ENCODE data around the gene NEGR1. TPM values are rescaled to one million over a fixed set of nuclear protein-coding genes. Genes with fewer than 3 reads are reported as not detected.

Gene NEGR1
- polyA plus RNA-seq (ENCODE audit: insufficient read length in 4 of 4): 1 to 10 TPM; 3.5 to 5.2 (median 4.1) TPM

DNA sequence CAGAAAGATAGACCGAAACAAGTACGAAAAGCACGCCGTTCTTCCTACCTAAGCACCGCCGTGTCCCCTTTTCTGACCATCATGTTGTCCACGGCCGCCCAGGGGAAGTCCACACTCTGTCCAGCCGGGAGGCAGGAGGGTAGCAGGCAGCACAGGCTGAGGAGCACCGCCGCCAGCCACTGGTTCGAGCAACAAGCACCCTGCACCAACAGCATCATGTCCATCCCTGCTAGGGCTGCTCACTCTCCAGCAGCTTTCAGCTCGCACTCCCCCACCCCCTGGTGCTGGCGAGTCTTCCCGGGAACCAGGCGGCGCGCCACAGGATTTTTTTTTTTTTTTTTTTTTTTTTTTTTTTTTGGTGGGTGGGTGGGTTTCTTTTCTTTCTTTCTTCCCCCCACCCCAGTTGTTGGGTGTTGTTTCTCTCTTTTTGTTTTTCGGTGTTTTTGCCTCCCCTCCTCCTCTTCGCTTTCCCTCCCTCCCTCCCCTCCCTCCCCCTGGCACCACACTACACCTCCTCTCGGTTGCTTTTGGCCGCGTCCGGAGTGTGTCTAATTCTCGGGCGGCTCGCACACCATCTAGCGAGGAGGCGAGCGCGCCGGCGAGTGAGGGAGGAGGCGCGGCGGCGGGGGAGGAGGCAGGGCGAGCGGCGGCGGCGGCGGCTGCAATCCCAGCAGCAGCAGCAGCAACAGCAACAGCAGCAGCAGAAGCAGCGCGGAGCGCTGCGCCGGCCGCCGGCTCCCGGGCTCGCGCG is at the start of gene NEGR1:
Gene NEGR1 (minus strand): TSS at position 269 of the 751 bp plus-strand sequence.
- peak; percentile 62 to 67 (median 64) for DNase-seq (ENCODE audit: low read depth in 4 of 4, low spot score in 3 of 4)

DNA sequence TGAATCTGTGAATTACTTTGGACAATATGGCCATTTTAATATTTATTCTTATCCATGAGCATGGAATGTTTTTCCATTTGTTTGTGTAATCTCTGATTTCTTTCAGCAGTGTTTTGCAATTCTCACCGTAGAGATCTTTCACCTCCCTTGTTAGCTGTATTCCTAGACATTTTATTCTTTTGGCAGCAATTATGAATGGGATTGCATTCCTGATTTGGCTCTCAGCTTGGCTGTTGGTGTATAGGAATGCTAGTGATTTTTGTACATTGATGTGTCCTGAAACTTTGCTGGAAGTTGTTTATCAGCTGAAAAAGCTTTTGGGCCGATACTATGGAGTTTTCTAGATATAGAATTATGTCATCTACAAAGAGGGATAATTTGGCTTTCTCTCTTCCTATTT is 44.2 kb upstream of the NEGR1 start:
- DNase-seq (ENCODE audit: low read depth in 4 of 4, low spot score in 3 of 4): no peak

DNA sequence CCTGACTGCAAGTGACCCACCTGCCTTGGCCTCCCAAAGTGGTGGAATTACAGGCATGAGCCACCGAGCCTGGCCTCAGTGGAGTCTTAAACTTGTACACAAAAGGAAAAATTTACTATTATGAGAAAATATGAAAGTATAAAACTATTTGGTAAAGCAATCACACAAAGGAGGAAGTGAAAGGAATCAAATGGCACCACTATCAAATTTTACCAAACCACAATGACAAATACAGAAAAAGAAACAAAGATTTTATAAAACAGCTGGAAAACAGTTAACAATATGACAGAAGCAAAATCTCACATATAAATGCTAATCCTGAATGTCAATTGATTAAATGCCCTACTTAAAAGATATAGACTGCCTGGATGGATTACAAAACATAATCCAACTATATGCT is 42.1 kb upstream of the NEGR1 start:
- DNase-seq (ENCODE audit: low read depth in 4 of 4, low spot score in 3 of 4): no peak

DNA sequence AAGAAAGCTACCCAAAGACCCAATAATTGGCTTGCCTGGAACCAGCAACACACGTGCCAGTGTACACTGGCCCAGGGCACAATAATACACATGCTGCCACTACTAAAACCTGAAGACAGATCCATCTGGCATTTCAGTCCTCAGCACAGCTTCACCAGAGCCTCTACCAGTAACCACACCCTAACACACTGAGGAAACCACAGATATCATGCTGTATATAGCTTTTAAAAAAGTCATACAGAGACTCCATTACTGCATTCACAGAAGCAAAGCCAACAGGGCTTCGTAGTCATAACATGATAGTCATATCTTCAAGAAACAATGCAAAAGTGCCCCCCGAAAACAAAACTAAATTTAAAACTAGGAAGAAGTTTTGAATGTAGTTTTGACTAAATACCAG is 40.6 kb upstream of the NEGR1 start:
- no peak for DNase-seq (ENCODE audit: low read depth in 4 of 4, low spot score in 3 of 4)

DNA sequence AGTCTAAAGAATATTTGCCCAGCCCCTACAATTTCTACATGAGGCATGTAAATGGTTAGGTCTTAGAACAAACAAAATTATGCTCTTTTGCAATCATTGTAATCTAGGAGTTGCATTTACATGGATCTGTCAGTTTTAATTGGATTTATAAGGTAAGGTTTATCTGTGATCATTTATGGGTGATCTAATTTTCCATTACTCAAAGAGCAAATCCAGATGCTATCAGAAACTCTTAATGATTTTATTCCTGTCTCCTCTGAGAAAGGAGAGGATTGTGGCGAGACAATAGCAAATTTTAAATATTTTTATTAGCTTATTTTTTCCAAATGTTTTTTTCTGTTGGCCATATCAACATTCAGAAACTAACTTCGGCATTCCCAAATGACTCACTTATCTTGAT is 14.2 kb upstream of the NEGR1 start:
- no peak for DNase-seq (ENCODE audit: low read depth in 4 of 4, low spot score in 3 of 4)

DNA sequence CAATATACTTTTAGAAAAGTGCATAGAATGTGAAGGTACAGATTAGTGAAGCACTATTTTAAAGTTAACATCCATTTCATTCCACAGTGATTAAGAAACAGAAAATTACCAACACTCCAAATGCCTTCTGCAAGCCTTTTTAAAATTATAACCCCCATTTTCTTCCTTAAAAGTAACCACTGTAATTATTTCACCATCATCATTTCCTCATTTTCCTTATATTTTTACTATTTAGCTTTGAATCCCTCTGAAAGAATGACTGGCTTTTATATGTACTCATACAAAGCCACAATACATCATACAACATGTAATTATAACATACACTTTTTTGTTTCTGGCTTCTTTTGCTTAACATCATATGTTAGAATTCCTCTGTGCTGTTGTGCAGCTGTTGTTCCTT is 6.5 kb upstream of the NEGR1 start:
- DNase-seq (ENCODE audit: low read depth in 4 of 4, low spot score in 3 of 4): no peak

DNA sequence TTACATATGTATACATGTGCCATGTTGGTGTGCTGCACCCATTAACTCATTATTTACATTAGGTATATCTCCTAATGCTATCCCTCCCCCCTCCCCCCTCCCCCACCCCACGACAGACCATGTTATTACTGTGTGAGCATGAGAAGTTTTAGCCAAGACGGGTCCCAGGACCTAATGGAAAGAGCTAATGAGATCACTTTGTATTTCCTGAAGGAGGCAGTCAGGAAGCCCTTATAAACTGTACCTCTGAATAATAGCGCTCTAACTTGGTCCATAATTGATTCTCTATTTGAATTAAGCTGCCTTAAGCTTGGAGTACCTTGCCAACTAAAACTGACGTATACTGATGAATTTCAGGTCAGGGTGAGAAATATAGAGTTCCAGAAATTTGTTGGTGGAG is 4.1 kb upstream of the NEGR1 start:
- no peak for DNase-seq (ENCODE audit: low read depth in 4 of 4, low spot score in 3 of 4)

DNA sequence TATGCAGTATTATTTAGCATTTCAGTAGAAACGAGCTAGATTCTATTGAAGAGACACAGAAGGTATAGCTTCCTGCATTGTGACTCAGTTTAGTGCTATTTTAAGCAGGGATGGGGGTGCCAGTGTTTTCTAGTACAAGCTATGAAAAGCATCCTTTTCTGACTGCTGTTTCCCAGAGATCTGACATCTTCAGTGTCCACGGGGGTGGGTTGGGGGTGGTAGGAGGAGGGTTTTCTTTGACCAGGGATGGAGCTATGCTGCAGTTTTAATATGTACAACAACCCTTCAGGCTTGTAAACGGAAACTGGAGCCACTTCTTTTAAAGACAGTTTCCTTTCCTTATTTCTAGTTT is 2.7 kb upstream of the NEGR1 start:
- peak in 1 of 4 donors; percentile 4 for DNase-seq (ENCODE audit: low read depth in 4 of 4, low spot score in 3 of 4)

DNA sequence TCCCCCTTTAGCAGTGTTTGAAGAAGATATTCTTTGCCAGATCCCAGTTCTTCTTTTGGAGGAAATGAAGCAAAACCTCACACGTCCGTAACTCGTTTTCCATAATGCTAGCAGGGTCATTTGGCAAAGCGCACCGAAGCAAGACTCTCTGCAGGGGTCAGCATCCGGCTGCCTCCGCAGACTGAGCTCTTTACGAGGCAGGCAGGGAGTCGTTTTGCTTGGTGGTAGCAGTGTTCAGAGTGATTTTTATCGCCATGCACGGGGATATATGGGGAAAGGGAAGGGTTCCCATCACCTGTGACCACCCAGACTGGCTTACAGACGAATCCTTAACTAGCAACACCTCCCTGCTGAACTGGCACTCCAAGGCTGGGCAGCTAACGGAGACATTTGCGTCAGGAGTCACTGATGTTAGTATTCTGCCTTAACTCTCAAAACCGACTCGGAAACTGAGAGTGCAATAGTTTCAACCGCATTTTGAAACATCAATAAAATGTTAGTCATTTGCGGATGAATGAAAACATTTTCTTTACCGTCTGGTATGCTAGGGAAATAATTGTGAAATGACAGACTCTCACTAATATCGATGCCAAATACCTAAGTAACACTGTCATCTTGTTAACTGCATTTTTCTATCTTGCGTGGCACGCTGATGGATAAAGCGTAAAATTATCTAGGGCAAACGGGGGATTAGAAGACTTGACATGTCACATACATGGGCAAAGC is 2.2 kb upstream of the NEGR1 start:
- DNase-seq (ENCODE audit: low read depth in 4 of 4, low spot score in 3 of 4): peak; percentile 28 to 52 (median 40)

DNA sequence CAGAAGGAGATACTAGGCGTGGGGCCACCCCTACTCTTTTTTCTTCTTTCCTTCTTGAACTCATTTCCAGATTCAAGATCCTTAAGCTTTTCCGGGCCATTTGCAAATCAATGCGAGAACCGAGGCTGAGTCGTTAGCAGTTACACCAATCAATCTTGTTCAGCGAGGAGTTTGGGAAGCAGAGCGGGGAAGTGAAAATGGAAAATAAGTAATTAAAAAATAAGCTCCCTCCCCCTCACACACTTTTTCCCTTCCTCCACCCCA is 1.7 kb upstream of the NEGR1 start:
- peak in 1 of 4 donors; percentile 29 for DNase-seq (ENCODE audit: low read depth in 4 of 4, low spot score in 3 of 4)

DNA sequence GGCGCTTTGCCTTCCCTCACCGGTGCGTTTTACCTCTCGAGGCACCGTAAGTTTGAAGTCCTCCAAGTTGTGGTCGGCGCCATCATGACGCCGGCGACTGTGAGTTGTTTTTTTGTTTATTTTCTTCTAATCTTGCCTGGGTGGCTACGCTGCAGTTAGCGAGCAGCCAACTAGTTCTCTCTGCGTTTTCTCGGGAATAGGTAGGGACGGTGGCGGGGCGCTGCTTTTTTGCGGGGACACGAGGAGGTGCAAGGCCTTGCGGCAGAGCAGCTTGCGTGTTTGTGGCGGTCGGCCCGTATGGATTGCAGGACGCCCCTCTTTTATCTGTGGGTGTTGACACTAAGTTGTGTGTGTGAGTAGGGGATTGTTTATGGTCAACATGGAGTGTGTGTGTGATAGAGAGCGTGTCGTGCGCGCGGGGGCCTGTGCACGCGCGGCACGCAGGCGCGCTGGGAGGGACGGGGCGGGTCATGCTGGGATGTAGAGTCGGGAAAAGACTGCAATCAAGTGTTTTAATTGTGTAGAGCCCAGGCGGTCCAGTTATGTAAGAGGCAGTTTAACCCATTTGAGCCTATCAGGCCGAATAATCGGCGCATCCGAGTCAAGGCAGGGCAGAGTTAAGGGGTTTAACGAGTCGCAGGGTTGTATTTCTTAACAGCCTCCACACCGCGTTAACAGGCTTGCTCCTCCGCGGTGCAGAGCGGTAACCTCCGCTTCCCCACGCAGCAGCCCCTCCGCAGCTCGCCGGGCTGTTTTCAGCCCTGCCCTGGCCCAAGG is 1.2 kb upstream of the NEGR1 start:
- peak; percentile 49 to 66 (median 58) for DNase-seq (ENCODE audit: low read depth in 4 of 4, low spot score in 3 of 4)

DNA sequence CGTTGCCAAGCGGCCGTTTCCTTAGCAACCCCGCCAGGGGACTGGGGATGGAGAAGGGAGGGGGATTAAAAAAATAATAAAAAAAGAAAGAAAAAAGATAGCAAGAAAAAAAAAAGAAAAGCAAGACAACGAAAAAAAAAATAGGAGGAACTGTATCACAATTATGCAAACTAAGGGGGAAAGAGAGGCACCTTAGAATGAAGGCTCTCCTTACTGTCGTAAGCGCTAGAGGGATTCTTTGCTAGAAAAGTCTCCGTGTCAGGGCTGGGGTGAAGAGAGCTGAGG is 625 bp upstream of the NEGR1 start:
- DNase-seq (ENCODE audit: low read depth in 4 of 4, low spot score in 3 of 4): no peak

DNA sequence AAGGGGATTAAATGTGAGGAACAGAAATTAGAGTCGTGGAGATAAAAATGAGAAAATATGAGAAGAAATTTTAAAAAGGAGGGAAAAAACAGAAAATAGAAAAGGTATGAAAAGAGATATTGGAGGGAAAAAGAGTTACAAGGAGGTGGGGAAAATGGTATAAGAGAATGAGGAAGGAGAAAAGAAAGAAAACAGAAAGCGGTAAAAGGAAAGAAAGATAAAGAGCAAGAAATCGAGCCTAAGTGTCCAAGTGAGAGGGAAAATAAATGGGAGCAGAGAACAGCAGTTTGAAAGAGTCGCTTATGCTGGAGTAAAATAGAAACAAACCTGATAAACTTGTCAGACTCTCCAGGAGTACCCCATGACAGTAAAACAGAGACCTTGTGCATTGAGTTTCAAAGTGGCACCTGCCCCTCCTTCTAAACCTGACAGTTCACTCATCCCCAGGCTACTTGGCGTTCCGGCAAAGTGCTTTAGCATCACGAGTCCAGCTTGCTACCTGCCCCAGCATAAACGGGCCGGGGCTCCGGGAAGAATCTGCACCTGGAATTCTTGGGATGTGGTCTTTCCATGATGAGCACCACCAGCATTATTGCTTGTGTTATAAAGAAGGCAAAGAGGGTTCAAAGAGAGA is 585 bp downstream of the NEGR1 start:
- peak in 1 of 4 donors; percentile 1 for DNase-seq (ENCODE audit: low read depth in 4 of 4, low spot score in 3 of 4)

DNA sequence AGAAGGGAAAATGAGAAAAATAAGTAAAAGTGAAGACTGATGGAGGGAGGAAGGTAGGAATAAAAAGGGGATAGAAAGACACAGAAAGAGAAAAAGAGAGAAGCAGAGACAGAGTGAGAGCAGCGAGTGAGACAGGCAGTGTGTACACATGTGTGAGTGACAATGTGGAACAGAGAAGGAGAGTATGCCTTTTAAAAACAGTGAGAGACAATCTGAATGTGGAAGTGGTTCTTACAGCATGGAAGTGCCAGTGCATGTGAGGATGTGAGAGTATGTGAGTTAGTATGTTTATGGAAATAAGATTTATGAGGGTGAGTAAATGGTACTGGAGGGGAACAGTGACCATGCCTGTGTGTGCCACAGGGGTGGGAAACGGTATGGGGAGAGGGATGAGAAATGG is 1.2 kb downstream of the NEGR1 start:
- DNase-seq (ENCODE audit: low read depth in 4 of 4, low spot score in 3 of 4): no peak

DNA sequence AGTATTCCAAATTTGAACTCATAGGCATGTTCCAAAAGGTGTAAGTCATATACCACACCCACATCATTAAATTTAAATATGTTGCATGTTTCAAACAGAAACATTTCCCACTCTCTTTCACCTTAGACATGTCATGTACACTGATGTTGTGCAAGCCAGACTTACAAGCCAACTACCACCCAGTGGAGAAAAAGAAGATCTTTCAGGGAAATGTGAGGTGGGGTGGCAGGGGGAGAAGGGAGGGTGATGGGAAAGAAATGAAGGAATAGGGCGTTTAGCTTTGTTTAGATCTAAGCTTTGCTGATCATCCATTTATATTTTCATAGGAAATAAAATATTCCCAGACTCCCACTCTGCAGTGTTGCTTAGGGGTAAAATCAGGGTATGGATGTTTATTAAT is 1.6 kb downstream of the NEGR1 start:
- no peak for DNase-seq (ENCODE audit: low read depth in 4 of 4, low spot score in 3 of 4)

DNA sequence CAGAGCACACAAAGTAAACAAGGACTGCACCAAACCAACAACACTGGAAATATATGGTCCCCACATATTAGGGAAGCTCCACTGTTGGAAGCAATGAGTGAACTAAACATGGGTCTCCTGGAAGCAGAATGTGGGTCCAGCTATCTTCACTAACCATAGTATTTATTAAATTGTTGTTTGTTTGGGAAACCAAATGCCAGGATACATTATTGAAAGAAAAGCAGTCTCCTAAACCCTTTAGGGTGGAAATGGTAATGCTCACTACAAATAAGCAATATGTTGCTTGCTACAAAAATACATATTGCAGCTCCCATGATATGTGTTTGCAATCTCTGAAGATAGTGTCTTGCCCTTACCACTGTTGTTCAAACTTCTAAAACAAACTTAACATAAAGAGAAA is 2.2 kb downstream of the NEGR1 start:
- no peak for DNase-seq (ENCODE audit: low read depth in 4 of 4, low spot score in 3 of 4)

DNA sequence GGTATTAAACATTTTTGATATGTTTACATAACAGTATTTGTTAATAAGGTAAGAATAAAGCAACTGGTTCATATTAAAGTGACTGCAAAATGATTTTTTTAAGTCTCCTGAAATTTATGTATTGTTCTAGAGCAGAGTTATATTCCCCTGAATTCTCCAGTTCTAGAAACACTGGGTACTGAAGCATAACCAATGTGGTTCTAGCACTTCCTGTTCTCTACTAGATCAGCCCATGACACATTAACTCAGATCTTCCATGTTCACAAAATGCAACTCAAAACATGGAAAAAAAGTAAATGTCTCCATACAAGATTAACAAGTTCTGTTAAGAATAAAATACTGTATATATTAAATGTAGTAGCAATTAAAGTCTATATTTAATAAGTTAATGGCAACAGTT is 3.9 kb downstream of the NEGR1 start:
- no peak for DNase-seq (ENCODE audit: low read depth in 4 of 4, low spot score in 3 of 4)

DNA sequence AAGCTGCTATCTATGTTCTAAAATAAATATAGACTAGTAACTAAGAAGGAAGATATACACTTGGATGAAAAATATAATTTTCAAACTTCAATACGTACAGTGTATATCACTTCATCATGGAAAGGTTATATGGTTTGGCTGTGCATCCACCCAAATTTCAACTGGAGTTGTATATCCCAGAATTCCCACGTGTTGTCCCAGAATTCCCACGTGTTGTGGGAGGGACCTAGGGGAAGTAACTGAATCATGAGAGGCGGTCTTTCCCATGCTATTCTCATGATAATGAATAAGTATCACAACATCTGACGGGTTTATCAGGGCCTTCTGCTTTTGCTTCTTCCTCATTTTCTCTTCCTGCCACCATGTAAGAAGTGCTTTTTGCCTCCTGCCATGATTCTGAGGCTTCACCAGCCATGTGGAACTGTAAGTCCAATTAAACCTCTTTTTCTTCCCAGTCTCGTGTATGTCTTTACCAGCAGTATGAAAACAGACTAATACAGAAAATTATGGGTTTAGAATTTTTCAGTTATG is 10.7 kb downstream of the NEGR1 start:
- DNase-seq (ENCODE audit: low read depth in 4 of 4, low spot score in 3 of 4): no peak

DNA sequence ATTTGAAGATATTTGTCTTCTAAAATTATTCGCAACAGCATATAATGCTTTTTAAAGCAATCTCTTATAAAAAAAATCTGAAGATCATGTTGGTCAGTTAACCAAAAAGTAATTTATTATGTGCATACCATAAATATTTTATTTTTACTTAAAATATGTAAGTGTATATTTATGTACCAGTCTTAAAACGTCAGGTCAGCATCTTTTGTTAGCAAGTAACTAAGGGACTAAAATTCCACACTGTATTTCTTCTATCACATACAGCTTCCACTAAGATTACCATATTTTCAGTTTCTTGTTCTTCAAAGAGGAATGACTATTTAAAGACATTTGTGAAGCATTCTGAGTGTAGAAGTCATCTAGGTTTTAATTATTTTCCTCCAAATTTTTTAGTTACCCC is 19.6 kb downstream of the NEGR1 start:
- DNase-seq (ENCODE audit: low read depth in 4 of 4, low spot score in 3 of 4): no peak

DNA sequence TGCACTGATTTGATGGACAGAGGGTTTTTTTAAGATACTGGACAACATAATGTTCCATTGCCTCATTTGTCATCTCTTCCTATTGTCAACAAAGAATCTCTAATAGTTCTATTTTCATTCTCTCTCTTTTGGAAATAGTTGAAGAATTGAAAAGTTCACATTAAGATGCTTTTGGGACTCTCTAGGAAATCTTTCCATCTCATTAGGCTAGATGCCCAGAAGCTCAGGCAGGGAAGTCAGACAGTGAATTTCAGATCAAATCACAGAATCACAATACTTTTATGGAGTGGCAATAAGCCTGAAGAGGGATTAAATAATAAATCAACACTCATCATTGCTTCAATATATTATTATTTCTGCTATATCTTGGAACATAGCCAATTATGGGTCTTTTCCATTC is 29.2 kb downstream of the NEGR1 start:
- no peak for DNase-seq (ENCODE audit: low read depth in 4 of 4, low spot score in 3 of 4)

DNA sequence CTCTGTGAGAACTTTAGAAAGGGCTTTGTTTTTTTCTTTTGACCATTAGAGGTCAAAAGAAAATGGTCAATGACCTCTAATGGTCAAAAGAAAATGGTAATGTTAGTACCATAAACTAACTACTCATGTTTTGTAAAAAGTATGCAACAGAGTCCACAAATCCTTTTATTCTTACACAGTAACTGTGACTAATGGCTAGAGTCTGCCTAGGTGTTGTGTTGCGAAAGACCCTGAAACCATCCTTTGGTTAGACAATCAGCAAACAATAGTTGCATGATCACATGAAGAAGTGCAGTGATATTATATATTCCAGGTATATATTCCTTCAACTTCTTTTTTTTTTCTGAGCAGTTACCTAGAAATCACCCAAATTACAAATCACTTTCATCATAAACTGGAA is 40.9 kb downstream of the NEGR1 start:
- DNase-seq (ENCODE audit: low read depth in 4 of 4, low spot score in 3 of 4): no peak

All from right renal pelvis (tissue), 4 donors.